NCI-H82 treated with DMSO at 0.1 percent for 48 hours (cell line): ENCODE measurements around the gene CDC73.
A peak's percentile ranks its signal among the peaks of the same experiment; 100 is the strongest.
"Not testable (repeated sequence)": the region's sequence is repeated elsewhere in the genome, so short reads cannot be mapped to it uniquely, and the experiment has no call there.

Experiments
- DNase-seq: peaks from one replicate; lab custom pipeline; 2025; ENCODE audit not compliant: unreplicated experiment; lab: John Stamatoyannopoulos, UW

CDC73 gene

DNA sequence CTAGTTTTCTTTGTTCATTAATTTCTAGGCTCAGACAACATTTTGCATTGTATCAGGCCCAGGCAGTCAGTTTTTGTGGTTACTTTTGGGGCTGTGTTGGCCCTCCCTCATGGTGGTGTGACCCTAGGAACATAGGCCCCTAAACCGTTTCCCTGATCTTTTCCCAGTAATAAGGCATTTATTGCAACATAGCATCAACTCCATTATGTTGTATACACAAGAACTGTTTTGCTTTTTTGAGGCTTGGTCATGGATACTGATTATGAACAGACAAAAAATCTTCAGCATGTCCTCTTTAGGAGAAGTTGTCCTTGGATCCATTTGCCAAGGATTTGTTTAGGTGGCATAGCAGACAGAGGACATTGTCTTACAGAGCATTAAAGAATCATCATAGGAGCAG lies 54.3 kb downstream of the CDC73 start:
- no peak for DNase-seq

DNA sequence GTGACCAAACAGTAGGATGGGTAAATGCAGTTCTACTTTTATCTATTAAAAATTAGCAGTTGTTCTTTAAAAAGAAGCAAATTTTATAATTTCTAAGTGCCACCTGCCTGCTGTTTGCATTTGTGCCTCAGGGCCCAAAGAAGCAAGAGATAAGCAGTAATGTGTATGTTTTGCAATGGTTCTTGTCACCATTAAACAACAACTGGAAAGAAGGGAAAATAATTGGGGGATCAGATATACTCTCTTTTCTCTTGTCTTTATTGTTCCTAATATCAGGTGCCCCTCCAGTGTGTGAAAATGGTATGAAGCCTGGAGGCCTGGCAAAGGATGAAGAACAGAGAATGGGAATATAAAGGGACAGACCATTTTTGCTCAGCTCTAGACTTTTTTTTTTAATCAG lies 55.0 kb downstream of the CDC73 start:
- DNase-seq = no peak

DNA sequence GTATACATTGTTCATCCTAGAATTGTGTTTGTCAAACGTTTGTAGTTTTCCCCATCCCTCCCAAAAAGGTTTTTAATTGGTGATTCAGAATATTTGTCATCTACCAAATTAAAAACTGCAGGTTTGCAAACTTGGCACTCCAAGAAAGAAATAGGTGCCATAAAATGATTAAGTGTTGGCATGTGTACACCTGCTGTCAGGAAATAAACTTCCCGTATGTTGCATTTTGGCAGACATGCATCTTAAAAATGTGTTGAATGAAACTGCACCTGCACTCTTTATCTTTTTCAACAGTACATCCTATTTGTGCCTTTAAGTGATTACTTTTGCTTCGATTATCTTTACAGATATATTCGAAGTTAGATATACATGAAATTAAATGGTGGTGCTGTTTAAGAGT lies 57.3 kb downstream of the CDC73 start:
- DNase-seq = no peak

DNA sequence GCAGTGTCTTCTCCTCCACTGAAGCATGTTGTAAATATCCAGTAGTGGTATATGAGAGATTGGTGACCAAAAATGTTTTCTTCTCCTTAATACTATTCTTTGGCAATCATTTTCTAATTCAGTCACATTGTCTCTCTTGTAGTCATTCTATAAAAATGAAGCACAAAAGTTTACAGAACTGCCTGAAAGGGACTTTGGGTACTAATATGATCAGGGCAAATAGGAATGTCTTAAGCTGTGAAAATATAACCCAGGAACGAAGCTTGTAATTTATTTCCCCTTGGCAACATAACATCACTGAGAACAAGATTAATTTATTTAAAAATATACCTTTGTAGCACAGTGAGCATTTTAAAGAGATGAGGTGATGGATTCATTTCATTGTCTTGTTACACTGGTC lies 59.7 kb downstream of the CDC73 start:
- DNase-seq = no peak

DNA sequence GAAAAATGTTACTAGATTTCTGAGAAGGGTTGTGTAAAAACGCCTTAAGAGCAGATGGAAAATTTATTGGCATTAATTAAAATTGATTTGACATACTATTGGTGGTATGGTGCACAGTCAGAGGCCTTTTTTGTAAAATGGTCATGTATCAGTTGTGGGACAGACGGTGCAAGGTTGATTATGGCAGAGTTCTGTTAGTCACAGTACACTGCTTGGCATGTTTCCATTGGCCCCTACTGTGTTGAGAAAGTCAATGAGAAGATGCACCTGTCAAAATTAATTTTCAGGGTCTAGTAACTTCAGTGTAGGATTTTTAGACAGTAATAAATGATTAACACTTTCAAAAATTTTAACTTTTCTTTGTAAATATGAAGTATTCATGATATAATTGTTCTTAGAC lies 60.2 kb downstream of the CDC73 start:
- no peak for DNase-seq

DNA sequence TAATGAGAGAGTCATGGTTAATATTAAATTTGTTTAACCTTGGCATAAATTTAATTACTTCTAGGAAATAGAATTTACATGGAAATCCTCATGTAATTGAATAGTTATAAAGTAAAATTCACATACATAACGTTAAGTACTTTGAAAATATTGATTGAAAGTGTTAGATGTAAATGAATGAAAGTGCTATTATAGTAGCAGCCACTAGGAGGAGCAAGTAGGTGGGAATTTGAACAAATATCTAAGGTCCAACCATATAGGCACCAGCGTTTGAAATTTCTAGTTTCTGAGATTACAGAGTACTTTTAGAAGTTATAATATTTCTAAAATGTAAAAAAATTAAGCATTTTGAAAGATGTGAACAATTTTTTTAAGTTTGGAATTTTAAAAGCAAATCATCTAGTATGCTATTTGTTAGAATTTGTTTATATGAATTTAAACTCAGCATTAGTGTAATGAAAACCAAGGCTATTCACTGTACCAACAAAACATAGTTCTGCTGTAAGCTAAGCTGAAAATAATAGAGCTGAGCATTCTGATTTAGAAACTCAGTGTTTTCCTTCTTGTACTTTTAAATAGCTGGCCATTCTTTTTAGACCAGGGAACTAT lies 61.3 kb downstream of the CDC73 start:
- DNase-seq = peak; percentile 71

DNA sequence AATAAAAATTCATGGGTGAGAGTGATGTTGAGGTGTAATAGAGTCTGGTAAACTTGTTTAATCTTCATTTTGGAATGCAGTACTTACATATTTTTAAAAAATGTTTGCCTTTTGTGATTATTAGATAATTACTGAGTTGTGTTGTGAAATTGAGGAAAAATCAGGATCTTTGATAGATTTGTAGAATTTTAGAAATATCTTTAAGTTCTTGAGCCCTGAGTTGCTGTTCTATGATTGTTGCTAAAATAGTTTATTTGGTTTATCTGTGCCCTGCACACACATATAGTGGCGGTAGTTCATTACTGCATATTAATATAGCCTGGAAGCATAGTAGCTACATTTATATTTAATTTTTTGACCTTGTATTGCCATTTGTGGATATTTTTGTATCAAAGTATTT lies 62.9 kb downstream of the CDC73 start:
- DNase-seq = no peak

DNA sequence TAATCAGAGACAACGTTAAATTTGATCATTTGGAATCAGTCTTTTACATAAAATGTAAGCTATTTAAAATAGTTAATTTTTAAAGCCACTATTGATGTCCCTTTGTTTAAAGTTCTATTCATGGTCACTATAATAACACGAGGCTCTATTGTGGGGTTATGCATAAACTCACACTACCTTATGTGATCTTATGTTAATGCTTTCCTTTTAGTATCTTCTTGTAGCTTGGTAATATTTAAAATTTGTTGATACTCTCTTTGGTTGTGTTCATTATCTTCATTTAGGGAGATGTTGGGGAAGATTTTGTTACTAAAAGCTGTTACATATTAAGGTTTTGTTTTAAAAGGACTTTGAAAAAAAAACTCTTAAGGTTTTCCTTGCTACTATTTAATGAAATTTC lies 63.4 kb downstream of the CDC73 start:
- DNase-seq = no peak

DNA sequence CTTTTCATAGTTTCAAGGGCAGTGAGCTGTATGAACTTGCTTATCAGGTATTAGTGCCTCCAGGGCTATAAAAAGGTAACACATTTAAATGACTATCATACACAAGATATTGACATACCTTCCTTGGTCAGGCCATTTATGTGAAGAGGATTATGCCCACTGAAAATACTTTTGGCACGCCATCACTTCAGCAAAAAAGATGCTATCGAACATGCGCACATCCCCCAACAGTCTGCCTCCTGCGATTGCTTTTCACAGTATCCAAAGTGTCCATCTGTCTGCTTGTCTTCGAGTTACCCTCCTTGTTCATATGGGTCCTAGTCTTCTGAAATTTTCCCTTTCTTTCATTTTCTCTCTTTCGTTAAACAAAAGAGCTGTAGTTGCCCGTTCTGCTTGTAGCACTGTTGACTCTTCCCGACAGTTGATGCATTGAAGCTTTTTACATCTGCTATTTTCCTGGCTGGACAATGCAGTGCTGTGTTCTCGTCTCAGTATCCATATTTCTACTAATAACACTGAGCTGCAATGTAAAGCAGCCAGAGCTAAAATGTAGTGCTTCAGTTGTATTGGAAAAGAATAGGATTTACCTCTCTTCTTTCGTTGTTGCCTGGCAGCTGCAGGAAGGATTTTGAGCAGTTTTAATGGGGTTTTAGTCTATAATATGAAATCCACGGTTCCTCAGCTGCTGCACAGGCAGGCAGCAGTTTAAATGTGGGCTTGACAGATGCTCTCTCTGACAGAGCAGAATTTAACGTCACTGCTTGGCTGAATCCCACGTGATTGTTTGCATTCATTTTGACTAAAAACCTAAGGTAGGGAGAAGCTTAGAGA lies 64.3 kb downstream of the CDC73 start, which contains the start of gene B3GALT2:
B3GALT2 (minus strand) TSS at position 713 of the 831 bp plus-strand sequence. CDS start 5,051 bp downstream, outside the sequence.
- peak; percentile 76 for DNase-seq

DNA sequence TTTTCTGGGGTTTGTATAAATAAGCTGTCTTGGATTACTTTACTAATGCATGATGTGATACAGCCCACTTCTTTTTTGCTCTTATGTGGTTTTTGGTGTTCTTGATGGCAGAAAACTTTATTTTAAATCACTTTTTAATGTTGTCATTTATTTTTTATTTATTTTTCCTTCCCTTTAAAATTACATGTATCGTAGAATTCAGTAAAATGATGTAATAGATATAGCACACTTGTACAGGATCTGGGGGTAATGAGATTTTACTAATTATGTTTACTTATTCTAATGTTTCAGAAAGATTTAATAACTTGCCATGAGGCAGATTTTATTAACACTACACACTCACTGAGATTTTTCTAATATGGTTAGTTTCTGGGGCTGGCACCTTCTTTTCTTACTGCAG lies 65.3 kb downstream of the CDC73 start:
- peak; percentile 45 for DNase-seq

DNA sequence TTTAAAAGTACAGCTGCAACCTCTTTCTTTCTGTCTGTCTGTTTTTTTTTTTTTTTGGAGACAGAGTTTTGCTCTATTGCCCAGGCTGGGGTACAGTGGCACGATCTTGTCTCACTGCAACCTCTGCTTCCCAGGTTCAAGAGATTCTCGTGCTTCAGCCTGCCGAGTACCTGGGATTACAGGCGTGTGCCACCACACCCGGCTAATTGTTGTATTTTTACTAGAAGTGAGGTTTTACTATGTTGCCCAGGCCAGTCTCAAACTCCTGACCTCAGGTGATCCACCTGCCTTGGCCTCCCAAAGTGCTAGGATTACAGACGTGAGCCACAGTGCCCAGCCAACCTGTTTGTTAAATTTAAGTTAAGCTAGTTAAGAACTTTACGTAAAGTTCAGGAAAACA lies 67.1 kb downstream of the CDC73 start:
- DNase-seq = not testable (repeated sequence)

DNA sequence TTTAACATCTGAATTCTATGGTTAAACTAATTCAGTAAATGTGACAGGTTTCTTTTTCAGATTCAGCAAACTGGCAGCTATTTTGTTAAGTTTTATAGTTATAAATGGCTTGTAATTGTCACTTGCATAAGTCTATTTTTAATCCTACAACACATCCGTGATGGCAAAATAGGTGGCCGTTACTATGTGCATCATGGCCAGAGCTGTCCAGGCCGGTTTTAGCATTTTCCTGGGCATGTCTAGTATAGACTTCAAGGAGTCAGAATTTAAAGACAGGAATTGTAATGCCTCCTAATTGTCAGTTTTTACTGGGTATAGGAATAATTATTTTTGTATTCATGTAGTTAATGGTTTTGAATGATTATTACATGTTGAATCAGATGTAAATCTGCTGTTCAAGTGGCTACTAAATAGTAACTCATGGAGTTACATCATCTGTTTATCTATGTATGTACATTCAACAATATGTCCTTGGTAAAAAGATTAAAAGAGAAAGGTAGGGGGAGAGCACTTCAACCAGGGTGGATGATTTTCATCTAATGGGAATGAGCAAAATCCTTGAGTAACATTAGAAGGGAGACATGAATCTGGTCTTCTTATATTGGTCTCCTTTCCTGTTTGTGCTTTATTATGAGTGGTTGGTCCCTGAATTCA lies 67.7 kb downstream of the CDC73 start:
- DNase-seq = no peak

DNA sequence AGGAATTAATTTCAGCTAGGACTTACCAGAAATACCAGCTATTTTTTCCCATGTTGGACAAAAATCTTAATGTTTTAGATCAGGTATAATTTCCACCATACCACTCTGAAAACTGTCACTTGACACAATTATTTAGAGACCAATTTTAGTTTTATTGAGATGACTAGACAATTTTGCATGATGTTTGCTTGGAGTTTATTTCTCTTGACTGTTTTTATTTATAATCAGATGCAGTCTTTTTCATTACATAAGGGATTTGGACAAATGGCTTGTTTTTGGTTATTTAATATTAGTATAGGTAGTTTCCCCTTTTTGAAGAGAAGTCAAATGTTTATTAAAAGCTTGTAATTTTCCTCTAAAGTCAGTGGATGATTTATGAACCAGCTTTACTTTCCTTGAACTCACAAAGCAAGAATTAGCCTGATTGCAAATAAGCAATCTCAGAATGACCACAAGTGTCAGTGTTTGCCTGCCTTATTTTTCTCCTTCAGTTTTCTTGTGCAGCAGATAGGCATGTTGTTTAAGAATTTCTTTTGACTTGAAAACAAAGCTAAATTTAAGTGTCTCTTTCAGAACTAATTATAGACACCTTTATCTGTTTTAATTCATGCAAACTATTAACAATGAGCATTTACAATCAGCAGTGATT lies 68.4 kb downstream of the CDC73 start:
- no peak for DNase-seq

DNA sequence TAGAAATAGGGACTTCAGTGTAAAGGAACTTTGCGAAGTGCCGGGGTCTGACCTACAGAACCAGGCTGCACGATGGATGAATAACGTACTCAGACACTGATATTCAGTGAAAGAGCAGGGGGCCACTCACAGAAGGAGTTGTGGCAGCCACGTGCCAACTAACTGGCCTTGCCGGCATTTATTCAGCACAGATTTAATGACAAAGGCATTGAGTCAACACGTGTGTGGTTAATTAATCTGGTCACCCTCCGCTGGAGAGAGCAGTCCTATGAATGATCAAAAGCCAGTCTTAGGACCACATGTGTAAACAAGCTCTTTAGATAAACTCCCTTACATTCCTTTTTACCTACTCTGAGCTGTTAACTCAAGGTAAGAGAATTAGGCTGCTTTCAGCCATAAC lies 70.8 kb downstream of the CDC73 start:
- DNase-seq = no peak

DNA sequence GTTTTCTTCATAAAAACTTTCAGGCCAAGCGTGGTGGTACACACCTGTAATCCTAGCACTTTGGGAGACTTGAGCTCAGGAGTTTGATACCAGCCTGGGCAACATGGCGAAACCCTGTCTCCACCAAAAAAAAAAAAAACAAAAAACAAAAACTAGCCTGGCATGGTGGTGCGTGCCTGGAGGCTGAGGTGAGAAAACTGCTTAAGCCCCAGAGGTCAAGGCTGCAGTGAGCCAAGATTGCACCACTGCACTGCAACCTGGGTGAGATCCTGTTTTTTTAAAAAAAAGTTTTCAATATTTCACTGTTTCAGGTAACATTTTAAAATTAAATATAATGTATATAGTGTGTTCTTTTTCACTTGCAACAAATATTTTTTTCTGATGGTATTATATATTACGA lies 78.1 kb downstream of the CDC73 start:
- no peak for DNase-seq

DNA sequence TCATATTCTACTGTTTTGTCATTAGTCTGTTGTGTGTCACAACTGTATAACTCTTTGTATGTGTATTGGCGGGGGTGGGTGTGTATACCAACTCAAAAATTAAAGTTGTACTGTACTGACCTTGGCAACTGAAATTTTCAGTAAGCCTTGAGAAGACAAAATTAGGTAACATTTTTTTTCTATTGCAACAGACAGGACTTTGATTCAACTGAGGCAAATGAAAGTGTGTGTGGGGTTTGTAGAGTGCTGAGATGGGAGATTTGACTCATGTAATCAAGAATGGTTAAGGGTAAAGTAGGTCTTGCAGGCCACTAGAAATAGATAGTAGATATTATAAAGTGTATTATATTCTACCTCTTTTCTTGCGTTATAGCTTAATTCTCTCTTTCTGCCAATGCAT lies 79.2 kb downstream of the CDC73 start:
- no peak for DNase-seq

DNA sequence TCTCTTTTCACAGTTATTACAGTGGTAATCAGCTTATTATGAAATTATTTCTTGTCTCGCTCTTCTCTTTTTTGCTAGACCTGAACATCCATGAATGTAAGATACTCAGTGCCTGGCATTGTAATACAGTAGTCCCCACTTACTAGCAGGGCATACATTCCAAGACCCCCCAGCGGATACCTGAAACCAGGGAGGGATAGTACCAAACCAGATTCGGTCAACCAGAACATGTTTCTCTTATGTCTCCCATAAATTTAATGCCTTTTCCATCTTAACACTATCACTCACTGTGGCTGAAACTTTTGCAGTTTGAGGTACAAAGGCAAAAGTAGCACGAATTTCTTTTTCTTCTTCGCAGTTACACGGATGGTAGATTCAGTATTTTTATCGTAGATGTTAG lies 89.2 kb downstream of the CDC73 start:
- DNase-seq = no peak

DNA sequence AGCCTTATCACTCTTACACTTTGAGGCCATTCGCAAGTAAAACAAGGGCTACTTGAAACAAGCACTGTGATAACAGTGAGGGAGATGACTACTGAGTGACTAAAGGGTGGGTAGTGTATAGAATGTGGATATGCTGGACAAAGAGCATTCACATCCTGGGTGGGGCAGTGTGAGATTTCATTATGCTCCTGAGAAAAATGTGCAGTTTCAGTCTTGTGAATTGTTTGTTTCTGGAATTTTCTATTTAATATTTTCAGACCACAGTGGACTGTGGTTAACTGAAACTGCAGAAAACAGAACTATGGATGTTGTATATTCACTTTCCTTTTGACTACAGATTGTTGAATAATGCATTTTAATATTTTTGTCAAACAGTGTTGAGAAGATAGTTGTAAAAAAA lies 89.7 kb downstream of the CDC73 start:
- no peak for DNase-seq

DNA sequence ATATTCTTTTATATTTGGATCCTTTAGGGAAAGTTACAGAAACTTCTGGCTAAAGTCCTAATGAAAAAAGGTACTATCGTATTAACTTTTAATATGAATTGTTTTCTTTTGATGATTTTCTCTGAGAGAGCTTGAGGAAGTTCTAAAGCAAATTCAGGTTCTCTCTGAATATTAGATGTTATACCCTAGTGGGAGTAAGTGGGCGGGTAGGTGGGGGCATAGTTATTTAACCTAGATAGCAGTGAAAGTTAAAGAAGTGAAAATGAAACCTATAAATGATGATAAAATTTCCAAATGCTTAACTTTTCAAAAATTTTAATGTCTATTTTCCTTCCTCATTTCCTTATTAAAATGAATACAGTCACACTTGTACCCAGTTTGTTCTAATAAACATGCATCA lies 90.8 kb downstream of the CDC73 start:
- DNase-seq = no peak

DNA sequence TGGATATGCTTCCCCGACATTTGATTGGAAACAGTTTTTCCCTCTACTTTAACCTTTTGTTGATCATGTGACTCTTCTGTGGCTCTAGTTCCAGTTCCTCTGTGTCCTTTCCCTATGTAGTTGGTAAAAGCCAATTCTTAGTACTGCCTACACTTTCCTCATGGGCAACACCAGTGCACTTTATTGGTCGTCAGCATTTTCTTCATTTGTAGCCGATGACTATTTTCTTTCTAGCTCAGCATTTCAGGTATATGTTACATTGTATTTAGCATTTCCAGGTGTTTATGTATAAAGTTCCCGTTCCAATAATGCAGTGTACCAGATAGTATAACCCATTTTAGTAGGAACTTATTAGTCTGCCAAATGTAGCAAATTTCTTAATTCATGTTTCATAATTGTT lies 92.2 kb downstream of the CDC73 start:
- DNase-seq = no peak

DNA sequence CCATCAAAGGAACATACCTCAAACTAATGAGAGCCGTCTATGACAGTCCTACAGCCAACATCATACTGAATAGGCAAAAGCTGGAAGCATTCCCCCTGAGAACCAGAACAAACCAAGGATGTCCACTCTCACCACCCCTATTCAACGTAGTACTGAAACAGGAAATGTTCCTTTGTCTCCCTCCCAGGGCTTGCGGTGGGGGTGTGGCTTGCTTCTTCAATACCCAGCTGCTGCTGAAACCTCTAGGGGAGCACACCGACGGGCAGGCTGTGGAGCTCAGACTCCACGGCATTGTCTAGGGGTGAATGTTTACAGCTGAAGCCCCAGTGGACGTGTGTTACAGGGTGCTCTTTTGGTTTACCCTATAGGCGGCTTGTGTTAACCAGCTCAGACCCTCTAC lies 95.1 kb downstream of the CDC73 start:
- DNase-seq = no peak

DNA sequence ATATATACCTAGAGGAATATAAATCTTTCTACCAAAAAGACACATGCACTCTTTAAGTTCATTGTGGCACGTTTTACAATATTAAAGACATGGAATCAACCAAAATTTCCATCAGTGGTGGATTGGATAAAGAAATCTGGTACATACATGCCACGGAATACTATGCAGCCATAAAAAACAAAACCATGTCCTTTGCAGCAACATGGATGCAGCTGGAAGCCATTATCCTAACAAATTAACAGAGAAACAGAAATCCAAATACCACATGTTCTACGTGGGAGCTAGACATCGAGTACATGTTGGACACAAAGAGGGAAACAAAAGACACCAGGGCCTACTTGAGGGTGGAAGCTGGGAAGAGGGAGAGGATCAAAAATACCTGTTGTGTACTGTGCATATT lies 97.6 kb downstream of the CDC73 start:
- no peak for DNase-seq
